GM19438 (cell line): ENCODE results near the gene TBC1D9.

Experiments
- ATAC-seq: cut with Tn5 transposase; IDR thresholded peaks from one replicate; pipeline ENCODE4 v1.9.1; 2021; ENCODE audit warnings: low read depth; ENCODE audit not compliant: unreplicated experiment

TBC1D9 gene

DNA sequence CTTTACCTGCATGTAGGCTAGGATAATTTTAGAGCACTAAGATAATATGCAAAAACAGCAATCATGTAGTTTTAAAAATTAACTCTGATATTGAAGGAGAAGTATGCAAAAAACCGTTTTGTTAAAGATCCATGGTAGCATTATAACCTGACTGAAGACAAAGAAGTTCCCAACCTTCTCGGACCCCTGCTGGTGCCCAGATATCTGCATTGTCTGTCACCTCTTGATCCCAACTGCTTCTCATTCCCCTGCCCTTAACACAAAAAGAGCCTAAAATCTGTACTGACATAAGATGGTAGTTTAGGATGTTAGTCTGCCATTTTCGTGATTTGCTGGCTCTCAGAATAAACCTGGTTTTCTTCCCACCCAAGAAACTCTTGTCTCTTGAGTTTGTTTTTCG lies 125.9 kb downstream of the TBC1D9 start:
- ATAC-seq: no peak

DNA sequence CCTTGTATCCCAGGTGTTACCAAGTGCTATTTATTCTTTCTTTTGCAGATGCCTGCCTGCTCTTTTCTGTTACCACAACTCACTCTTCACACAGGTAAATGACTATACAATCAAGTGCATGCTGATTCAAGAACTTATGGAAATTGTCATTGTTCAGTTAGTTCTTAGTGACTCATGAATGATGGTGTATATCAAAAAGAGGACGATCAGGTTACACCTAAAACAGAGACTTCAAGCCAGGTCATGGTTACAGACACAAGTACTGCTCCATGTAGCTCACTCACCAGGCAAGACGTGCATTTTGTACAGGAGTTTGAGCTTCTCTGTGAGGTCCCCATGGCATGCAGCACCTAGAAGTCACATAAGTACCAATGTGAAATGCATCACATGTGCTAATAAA lies 128.2 kb downstream of the TBC1D9 start:
- no peak for ATAC-seq

DNA sequence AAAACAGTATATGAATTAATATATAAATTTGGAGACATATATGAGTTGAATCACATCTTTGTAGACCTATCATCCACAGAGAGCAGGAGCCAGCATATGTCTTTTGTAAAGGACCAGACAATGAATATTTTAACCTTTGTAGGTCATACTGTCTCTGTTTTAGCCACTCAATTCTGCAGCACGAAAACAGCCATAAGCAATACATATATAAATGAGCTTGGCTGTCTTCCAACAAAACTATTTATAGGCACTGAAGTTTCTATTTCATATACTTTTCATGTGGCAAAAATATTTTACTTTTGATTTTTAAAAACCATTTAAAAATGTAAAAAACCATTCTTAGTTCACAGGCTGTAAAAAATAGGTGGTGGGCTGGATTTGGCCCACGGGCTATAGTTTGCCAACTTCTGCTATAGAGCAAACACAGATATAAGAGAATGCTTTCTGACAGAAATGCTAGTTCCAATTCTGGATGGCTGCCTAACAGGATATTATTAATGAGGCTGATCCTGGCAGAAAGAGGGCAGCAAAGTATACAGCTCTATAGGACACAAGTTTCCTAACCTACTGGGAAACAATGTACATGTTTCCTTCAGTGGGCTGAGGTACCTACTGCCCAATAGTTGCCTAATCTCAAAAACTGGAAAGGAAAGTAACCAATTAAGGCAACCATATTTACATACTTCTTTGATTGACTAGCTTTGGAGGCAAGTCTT lies 129.4 kb downstream of the TBC1D9 start:
- ATAC-seq: no peak

GRCh38 chr4:140622333-140622958 lies 133.7 kb downstream of the TBC1D9 start:
- ATAC-seq: no peak

DNA sequence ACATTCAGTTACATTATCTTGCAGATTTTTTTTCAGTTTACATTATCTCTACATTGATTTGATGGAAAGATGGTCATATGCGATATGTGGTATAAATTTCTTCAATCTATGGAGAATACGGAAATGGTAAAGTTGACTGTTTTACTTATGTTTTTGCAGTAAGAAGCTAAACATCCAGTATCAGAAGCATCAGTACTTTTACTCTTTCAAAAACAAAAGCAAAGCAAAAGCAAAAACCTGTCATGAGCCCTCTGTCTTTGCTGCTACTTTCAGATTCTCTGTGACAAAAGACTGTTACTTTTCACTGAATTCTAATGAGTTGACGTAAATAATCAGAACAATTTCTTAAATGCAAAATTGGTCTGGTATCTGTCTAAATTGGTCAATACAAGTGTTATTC lies 135.0 kb downstream of the TBC1D9 start:
- ATAC-seq: no peak

- ATAC-seq: no peak
Observed at GRCh38 chr4:140617499-140618248, 138.5 kb downstream of the TBC1D9 start.

- no peak for ATAC-seq
Observed at GRCh38 chr4:140615451-140615850, 140.7 kb downstream of the TBC1D9 start.

DNA sequence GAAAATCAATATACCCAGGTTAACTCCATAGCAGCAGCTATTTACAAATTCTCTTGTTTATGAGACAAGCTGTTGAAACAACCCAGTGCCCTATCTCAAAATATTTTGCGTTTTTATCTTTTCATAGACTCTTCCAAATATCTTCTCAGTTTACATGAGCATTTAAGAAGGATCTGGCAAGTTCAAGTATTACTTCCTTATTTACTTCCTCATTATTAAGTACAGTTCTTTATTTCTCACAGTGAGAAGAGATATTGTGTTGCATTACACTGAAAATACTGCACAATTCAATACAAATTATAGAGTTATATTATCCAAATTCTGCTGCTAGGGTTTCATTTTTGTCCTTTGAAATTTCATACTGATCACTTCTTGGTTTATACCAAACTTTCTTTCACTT lies 143.8 kb downstream of the TBC1D9 start:
- no peak for ATAC-seq

DNA sequence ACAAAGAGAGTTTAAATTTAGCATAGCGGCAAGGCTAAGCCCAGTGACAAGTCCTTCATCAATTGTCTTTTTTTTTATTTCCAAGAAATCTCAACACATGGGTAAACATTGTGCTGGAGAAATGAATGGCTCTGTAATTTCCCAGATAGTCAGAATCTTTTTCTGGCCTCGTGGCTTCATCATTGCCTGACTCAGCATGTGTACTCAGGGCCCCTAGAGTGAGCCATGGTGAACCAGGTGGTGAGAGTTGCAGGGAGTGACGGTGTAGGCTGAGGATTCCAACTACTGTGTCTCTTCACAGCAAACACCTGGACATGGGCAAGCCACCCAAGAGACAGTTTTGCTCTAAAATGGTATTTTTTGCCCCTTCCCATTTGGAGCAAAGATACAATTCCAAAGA lies 144.3 kb downstream of the TBC1D9 start:
- ATAC-seq: no peak

GRCh38 chr4:140609548-140610425 lies 146.4 kb downstream of the TBC1D9 start:
- peak; percentile 84 for ATAC-seq

DNA sequence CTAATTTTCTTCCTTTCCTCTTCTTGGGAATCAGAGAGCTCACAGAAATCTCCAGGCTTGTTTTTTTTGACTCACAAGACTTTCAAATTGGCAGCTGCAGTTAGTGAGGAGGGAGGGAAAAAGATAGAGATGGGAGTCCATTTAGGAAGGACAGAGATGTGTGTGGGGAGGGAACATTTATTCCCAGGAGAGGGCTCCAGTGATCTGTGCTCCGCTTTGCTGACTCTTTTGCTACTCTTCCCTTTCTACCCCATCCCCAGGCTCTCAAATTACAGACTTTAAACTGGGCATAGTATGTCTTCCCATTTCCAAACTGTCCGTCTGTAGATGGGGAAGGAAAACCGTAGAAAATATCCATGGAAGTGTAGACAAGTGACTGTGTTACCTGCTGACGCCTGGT lies 148.3 kb downstream of the TBC1D9 start:
- ATAC-seq: no peak

GRCh38 chr4:140604544-140604943 lies 151.6 kb downstream of the TBC1D9 start:
- ATAC-seq: no peak

DNA sequence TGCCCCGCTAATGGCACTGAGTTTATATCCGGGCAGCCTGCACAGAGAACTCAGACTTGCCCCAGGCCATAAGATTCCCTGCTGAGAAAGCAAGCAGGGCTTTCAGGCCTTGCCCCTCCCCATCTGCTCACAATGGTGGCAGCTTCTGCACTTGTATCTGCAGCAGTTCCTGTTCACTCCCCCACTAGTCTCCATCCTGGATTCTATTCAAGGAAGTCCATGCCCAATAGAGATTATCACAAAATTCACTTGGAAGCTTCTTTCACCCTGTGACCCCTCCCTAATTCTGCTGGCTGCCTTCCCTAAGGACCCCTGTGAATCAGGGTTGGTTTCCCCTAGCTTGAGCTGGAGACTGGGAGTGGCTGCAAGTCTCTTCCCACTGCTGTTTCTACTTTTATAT lies 152.9 kb downstream of the TBC1D9 start:
- ATAC-seq: no peak

DNA sequence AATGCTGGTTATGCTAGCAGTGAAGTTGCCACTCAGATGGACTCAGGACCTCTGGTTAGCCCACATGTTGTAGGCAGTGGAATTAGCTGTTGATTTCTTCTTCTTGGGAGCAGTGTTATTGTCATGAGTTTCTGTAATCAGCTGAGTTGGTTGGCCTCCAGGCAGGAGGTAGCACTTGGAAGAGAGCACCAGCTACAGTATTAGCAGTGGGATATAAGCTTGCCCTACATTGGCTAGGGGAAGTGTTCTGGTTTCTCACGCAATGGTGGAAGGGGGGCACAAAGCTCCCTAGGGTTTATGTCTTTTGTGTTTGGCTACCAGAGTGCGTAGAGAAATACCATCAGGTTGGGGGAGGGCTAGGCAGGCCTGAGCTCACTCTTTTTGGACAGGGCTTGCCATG lies 153.5 kb downstream of the TBC1D9 start:
- no peak for ATAC-seq

- no peak for ATAC-seq
Observed at GRCh38 chr4:140600408-140600807, 155.8 kb downstream of the TBC1D9 start.

- ATAC-seq: no peak
Observed at GRCh38 chr4:140595065-140595464, 161.1 kb downstream of the TBC1D9 start.

DNA sequence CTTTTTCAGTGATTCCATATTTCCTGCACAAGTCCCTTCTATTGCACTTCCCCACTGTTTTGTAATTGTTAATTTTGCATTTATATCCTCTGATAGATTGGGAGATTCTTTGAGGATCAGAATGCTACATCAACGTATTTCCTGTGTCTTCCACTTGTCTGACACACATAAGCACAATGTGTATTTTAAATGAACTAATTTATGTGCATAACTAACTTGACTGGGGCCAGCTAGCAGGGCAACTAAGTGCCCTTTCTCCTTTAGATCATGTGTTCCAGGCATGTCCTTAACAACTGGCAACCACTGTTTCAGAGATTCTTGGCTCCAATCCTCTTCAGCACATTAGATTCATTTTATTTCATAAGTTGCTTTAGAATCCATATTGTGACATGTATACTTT lies 171.7 kb downstream of the TBC1D9 start:
- ATAC-seq: no peak

- no peak for ATAC-seq
Observed at GRCh38 chr4:140581078-140581477, 175.1 kb downstream of the TBC1D9 start.

- no peak for ATAC-seq
Observed at GRCh38 chr4:140579278-140579677, 176.9 kb downstream of the TBC1D9 start.

DNA sequence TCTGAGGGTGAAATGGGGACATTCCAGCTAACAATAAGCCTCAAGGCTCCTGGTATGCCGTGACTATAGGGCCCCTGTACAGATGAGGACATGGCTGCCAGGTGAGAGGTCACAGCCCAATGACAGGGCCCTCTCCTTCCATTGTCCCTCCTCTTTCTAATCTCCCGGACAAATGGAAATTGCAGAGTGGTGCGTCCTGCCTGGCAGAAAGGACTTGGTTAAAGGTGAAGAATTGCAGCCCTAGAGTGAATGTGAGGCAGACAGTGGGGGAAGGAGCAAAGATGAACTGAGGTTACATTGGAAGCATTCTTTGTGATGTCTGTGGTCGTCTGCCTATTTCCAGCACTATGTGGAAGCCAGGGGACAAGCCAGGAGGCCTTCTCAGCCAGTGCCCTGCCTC lies 180.7 kb downstream of the TBC1D9 start:
- ATAC-seq: no peak

- ATAC-seq: no peak
Observed at GRCh38 chr4:140571620-140572019, 184.6 kb downstream of the TBC1D9 start.
